GM23338 (cell line): ENCODE data around the gene MAP1LC3B2. TPM values are rescaled to one million over a fixed set of nuclear protein-coding genes. Genes with fewer than 3 reads are reported as not detected.

Source experiments
- ATAC-seq: fragments of 200-7000 bp; cut with Tn5 transposase; 3 replicates; pipeline ENCODE4 v1.9.1; 2020
- DNase-seq: peaks from one replicate; pipeline ENCODE4 v3.0.0-alpha.2; 2015; ENCODE audit warnings: low spot score
- H2AFZ ChIP-seq: fragments of 200-600 bp; sonication (generic); 2 replicates; pipeline ENCODE4 v1.8.0; 2016; ENCODE audit warnings: antibody characterized with exemption, mild to moderate bottlenecking, moderate library complexity
- H3F3A ChIP-seq: fragments of 200-600 bp; sonication (generic); replicated peaks from 2 replicates; pipeline ENCODE4 v1.8.0; 2017; ENCODE audit warnings: antibody characterized with exemption, mixed run types, low read depth
- H3K27ac ChIP-seq: fragments of 200-600 bp; sonication (generic); 2 replicates; pipeline ENCODE4 v1.6.1; 2016; ENCODE audit warnings: low read depth
- H3K27me3 ChIP-seq: fragments of 200-600 bp; sonication (generic); 2 replicates; pipeline ENCODE4 v1.8.0; 2016; ENCODE audit warnings: mild to moderate bottlenecking, mixed run types, moderate library complexity; ENCODE audit not compliant: insufficient read depth
- H3K36me3 ChIP-seq: fragments of 200-600 bp; sonication (generic); 2 replicates; pipeline ENCODE4 v1.8.0; 2016; ENCODE audit warnings: mild to moderate bottlenecking; ENCODE audit not compliant: insufficient read depth
- H3K4me1 ChIP-seq: fragments of 200-600 bp; sonication (generic); 2 replicates; pipeline ENCODE4 v1.8.0; 2016; ENCODE audit warnings: mild to moderate bottlenecking, moderate library complexity; ENCODE audit not compliant: insufficient read depth
- H3K4me2 ChIP-seq: fragments of 200-600 bp; sonication (generic); 2 replicates; pipeline ENCODE4 v1.7.1; 2017; ENCODE audit warnings: mixed run types
- H3K4me3 ChIP-seq: fragments of 200-600 bp; sonication (generic); 2 replicates; pipeline ENCODE4 v1.6.1; 2016; ENCODE audit warnings: mixed run types
- H3K79me2 ChIP-seq: fragments of 200-600 bp; sonication (generic); replicated peaks from 2 replicates; pipeline ENCODE4 v1.8.0; 2017; ENCODE audit warnings: mild to moderate bottlenecking; ENCODE audit not compliant: insufficient read depth
- H3K9me2 ChIP-seq: fragments of 200-600 bp; sonication (generic); 2 replicates; pipeline ENCODE4 v1.8.0; 2017; ENCODE audit not compliant: insufficient read depth
- H4K20me1 ChIP-seq: fragments of 200-600 bp; sonication (generic); replicated peaks from 2 replicates; pipeline ENCODE4 v1.8.0; 2017; ENCODE audit warnings: mild to moderate bottlenecking; ENCODE audit not compliant: insufficient read depth
- H3K27ac Mint-ChIP-seq: 2 replicates; pipeline ENCODE4 v1.8.0; 2020; ENCODE audit warnings: inconsistent platforms, mild to moderate bottlenecking, moderate library complexity, mixed read lengths
- H3K27me3 Mint-ChIP-seq: 3 replicates; pipeline ENCODE4 v1.8.0; 2022; ENCODE audit warnings: low read depth, mild to moderate bottlenecking, moderate library complexity, mixed read lengths, inconsistent platforms; ENCODE audit not compliant: insufficient read depth, poor library complexity
- H3K36me3 Mint-ChIP-seq: 3 replicates; pipeline ENCODE4 v1.8.0; 2021; ENCODE audit warnings: low read depth, mild to moderate bottlenecking, inconsistent platforms, moderate library complexity, mixed read lengths
- H3K4me1 Mint-ChIP-seq: 3 replicates; pipeline ENCODE4 v1.8.0; 2020; ENCODE audit warnings: mild to moderate bottlenecking, inconsistent platforms, mixed read lengths
- H3K4me3 Mint-ChIP-seq: 3 replicates; pipeline ENCODE4 v1.8.0; 2021; ENCODE audit warnings: moderate library complexity, mild to moderate bottlenecking, inconsistent platforms, mixed read lengths
- H3K9me3 Mint-ChIP-seq: 3 replicates; pipeline ENCODE4 v1.8.0; 2020; ENCODE audit warnings: moderate library complexity, mild to moderate bottlenecking, inconsistent platforms, mixed read lengths
- CTCF ChIP-seq, 2 experiments: fragments of 200-600 bp in 1 of 2; sonication (generic) in 1 of 2; conservative IDR thresholded peaks; 2 replicates each; pipeline versions ENCODE4 v1.5.1 to v1.6.1; 2016 to 2017; ENCODE audit warnings: antibody characterized with exemption in 2 of 2, low read depth in 2 of 2, mild to moderate bottlenecking in 2 of 2, moderate library complexity in 1 of 2
- JUNB ChIP-seq: IDR thresholded peaks from one replicate; pipeline ENCODE4 v1.6.1; 2016; ENCODE audit warnings: antibody characterized with exemption; ENCODE audit not compliant: unreplicated experiment
- NANOG ChIP-seq: IDR thresholded peaks from 2 replicates; pipeline ENCODE4 v1.6.1; 2016; ENCODE audit warnings: antibody characterized with exemption, borderline replicate concordance
- STAT1 ChIP-seq: IDR thresholded peaks from one replicate; pipeline ENCODE4 v1.6.1; 2016; ENCODE audit warnings: antibody characterized with exemption; ENCODE audit not compliant: unreplicated experiment
- polyA plus RNA-seq: library from polyadenylated mRNA; unstranded; fragments of >200 nt; fragmentation: Nextera tagmentation; extraction: Ambion mirVana; gene quantifications from 2 replicates; pipeline ENCODE4 v1.2.1, GENCODE V29; 2016
- total RNA-seq: library from RNA; depleted of rRNA; stranded (reverse); fragments of >200 nt; shearing (Covaris generic); gene quantifications from 2 replicates; pipeline ENCODE4 v1.2.3, GENCODE V29; 2014
- TF ChIP-seq, protein P1 (sequence below): IDR thresholded peaks from 2 replicates; pipeline ENCODE4 v1.6.1; 2016; ENCODE audit warnings: antibody characterized with exemption

Gene MAP1LC3B2
- total and polyA plus RNA-seq, 2 experiments from 2014 or later, result 1.3 to 6.7 TPM

DNA sequence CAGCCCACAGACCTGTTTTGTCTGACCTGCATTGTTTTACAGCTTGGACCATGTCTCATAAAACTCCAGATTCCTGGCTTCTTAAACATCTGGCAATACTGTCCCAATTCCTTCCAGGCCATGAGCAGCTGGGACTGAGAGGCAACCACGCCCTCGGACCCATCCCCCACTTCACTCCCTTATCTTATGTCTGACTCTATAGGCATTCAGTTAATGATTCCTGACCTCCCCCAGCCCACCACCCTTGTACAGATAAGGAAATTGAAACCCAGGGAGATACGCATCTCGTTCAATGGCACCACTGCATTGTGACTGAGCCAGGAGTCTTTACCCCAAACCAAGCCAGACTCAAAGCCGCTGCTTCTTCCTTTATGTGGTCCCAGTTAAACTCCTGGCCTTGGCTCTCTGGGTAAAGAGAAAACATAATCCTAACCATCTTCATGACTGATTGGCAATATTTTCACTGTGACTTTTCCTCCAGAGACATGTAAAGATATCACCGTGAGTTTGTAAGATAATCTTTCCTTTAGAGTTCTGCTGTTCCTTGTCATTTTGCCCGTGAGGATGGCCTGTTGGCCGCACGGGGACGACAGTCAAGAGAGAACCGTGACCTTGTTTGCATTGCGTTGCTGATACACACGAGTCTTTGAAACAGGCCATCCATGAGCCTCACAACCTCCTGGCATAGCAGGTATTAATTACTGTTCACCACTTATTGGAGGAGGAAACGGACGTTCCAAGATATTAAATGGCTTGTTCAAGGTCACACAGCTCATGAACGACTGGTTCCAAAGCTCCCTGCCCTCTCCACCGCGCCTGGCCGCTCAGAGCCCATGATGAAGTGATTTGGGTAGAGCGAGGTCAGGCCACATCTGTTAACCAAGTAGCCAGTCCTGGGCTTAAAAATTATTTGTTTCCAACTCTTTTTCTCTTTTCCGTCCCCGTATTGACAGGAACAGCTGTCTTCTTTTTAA is 39.4 kb downstream of the MAP1LC3B2 start:
- peak; percentile 9; the same call in 1 of the 3 replicates for ATAC-seq
- H3K27ac Mint-ChIP-seq, result no peak overlapping the region

GRCh38 chr12:116599285-116600136 is 40.3 kb downstream of the MAP1LC3B2 start:
- no peaks in the 10 kb centered on the region for H3K79me2 ChIP-seq
- H3K27ac ChIP-seq, result no peak overlapping the region
- H3K4me1 ChIP-seq, result peaks cover 19% of the 10 kb centered on the region
- peak overlapping the region; percentile 49; the same call in 1 of the 3 replicates for H3K4me3 Mint-ChIP-seq
- H3K27ac Mint-ChIP-seq, result no peak overlapping the region
- H3K27me3 Mint-ChIP-seq, result peaks cover 8% of the 10 kb centered on the region
- peak overlapping the region; percentile 99 for H2AFZ ChIP-seq
- no peaks in the 10 kb centered on the region for H3K27me3 ChIP-seq
- H3K4me2 ChIP-seq, result peak overlapping the region; percentile 73
- no peaks in the 10 kb centered on the region for H3K36me3 ChIP-seq
- no peaks in the 10 kb centered on the region for H3K36me3 Mint-ChIP-seq
- peak; percentile 53 to 75 for TF ChIP-seq CTCF (conservative IDR thresholded peaks at IDR 0.05; ENCODE audit: low read depth in 2 of 2)
- no peak for TF ChIP-seq JUNB
- no peak for TF ChIP-seq NANOG
- no peaks in the 10 kb centered on the region for H3F3A ChIP-seq
- DNase-seq (peak; percentile 86), ATAC-seq (peak; percentile 91)
- H4K20me1 ChIP-seq, result no peaks in the 10 kb centered on the region
- peak overlapping the region; percentile 41; the same call in 1 of the 2 replicates for H3K4me3 ChIP-seq
- H3K4me1 Mint-ChIP-seq, result peaks cover 28% of the 10 kb centered on the region
- 0 out of 2 replicates have a peak, but pooled peaks cover 8% of the 10 kb centered on the region for H3K9me2 ChIP-seq
- no peaks in the 10 kb centered on the region; the same call in 2 of the 3 replicates for H3K9me3 Mint-ChIP-seq

More for the DNA sequence above, 39.4 kb downstream of the MAP1LC3B2 start:
- Histone ChIP-seq H3K36me3 (no peaks in the 10 kb centered on the region), H3K4me1 (peaks cover 11% of the 10 kb centered on the region), H2AFZ (peak overlapping the region; percentile 99), H4K20me1 (no peaks in the 10 kb centered on the region), H3K4me2 (peak overlapping the region; percentile 73), H3K4me3 (peak overlapping the region; percentile 41; the same call in 1 of the 2 replicates), H3K79me2 (no peaks in the 10 kb centered on the region), H3K27me3 (no peaks in the 10 kb centered on the region), H3F3A (no peaks in the 10 kb centered on the region), H3K27ac (no peak overlapping the region), H3K9me2 (0 out of 2 replicates have a peak, but pooled peaks cover 8% of the 10 kb centered on the region)
- Mint-ChIP-seq H3K4me3 (no peak overlapping the region), H3K36me3 (no peaks in the 10 kb centered on the region), H3K4me1 (peaks cover 19% of the 10 kb centered on the region), H3K9me3 (no peaks in the 10 kb centered on the region; the same call in 2 of the 3 replicates), H3K27me3 (peaks cover 10% of the 10 kb centered on the region)
- TF ChIP-seq, protein P1, sequence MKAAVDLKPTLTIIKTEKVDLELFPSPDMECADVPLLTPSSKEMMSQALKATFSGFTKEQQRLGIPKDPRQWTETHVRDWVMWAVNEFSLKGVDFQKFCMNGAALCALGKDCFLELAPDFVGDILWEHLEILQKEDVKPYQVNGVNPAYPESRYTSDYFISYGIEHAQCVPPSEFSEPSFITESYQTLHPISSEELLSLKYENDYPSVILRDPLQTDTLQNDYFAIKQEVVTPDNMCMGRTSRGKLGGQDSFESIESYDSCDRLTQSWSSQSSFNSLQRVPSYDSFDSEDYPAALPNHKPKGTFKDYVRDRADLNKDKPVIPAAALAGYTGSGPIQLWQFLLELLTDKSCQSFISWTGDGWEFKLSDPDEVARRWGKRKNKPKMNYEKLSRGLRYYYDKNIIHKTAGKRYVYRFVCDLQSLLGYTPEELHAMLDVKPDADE, result no peak
- TF ChIP-seq STAT1, result no peak
- DNase-seq, result no peak
